ENCODE data around the gene DZIP1. TPM values are rescaled to one million over a fixed set of nuclear protein-coding genes. Genes with fewer than 3 reads are reported as not detected.

The DZIP1 gene
- total and polyA plus RNA-seq, 2 of the 8 experiments (the other 6 are each of a cell fraction or from before 2014, with no cell fraction given): 7.6 to 24.6 TPM

- ChIA-PET POLR2A (ENCODE audit: partially characterized antibody) (interaction anchor here (1.1 kb wide), 1 partner anchor 23 kb away, joined by 4 read pairs; no protein-coding TSS in a partner anchor), CTCF (ENCODE audit: partially characterized antibody) (interaction anchor here (1.1 to 2.2 kb wide), 7 partner anchors 11 to 50 kb away, joined by 3 to 11 read pairs (median 4); partner anchors contain the start of gene CLDN10)
- Histone ChIP-seq H4K5ac (ENCODE audit: insufficient read length, low read depth, low read length) (no peak overlapping the region), H2BK5ac (ENCODE audit: low read depth, low read length) (no peak overlapping the region), H2BK15ac (ENCODE audit: low read length) (no peak overlapping the region), H3K23ac (ENCODE audit: insufficient read length) (no peak overlapping the region), H2AFZ (ENCODE audit: low read length) (peak overlapping the region; percentile 86; the same call in 1 of the 2 replicates), H3K9ac (replicated peaks in 1 of 4; ENCODE audit: extremely low read depth in 1 of 4, low read depth in 3 of 4, low read length in 3 of 4) (no peak overlapping the region), H3K18ac (ENCODE audit: extremely low read depth, low read length) (no peak overlapping the region), H3K79me1 (ENCODE audit: low read depth, low read length) (no peaks in the 10 kb centered on the region), H3K36me3 (ENCODE audit: control insufficient read depth in 2 of 4, insufficient read depth in 4 of 4, low read length in 3 of 4) (no peaks in the 10 kb centered on the region), H4K91ac (replicated peaks; ENCODE audit: insufficient read length, low read length) (no peak overlapping the region), H3K79me2 (ENCODE audit: control insufficient read depth in 1 of 2, insufficient read depth in 2 of 2, low read length in 2 of 2) (no peaks in the 10 kb centered on the region), H2BK20ac (ENCODE audit: low read length) (no peak overlapping the region), H3K23me2 (ENCODE audit: low read depth, low read length) (no peaks in the 10 kb centered on the region), H4K8ac (ENCODE audit: extremely low read depth, insufficient read depth, low read length) (no peak overlapping the region), H2BK12ac (ENCODE audit: low read depth, low read length) (no peak overlapping the region), H3K27ac (ENCODE audit: low read depth, low read length) (no peak overlapping the region), H3K9me3 (ENCODE audit: insufficient read depth in 2 of 2, low read depth in 1 of 2, low read length in 1 of 2) (no peaks in the 10 kb centered on the region), H3K27me3 (replicated peaks in 1 of 4; ENCODE audit: control insufficient read depth in 3 of 4, extremely low read depth in 1 of 4, insufficient read depth in 3 of 4, low read length in 3 of 4) (no peaks in the 10 kb centered on the region), H2AK5ac (ENCODE audit: low read depth, low read length) (no peak overlapping the region), H3K4me2 (ENCODE audit: insufficient read depth in 1 of 2, low read depth in 2 of 2, low read length in 2 of 2) (no peak overlapping the region), H3K14ac (ENCODE audit: insufficient read length) (no peak overlapping the region), H3K4ac (replicated peaks; ENCODE audit: insufficient read length, low read depth, low read length) (no peak overlapping the region), H3K4me1 (replicated peaks in 1 of 4; ENCODE audit: control insufficient read depth in 3 of 4, insufficient read depth in 4 of 4, low read length in 3 of 4) (peaks cover 0 to 2% (median 0%) of the 10 kb centered on the region in 4 experiments; a peak in 2 of 7 replicates), H3K56ac (replicated peaks; ENCODE audit: insufficient read length, low read depth, low read length) (no peak overlapping the region), H2BK120ac (replicated peaks; ENCODE audit: low read depth, low read length) (no peak overlapping the region), H3K4me3 (ENCODE audit: extremely low read depth in 1 of 4, insufficient read depth in 2 of 4, low read depth in 3 of 4, low read length in 4 of 4) (no peak overlapping the region), H4K20me1 (replicated peaks in 1 of 2; ENCODE audit: control insufficient read depth in 1 of 2, insufficient read depth in 2 of 2, low read length in 2 of 2) (no peaks in the 10 kb centered on the region)
- TF ChIP-seq TAF7 (optimal IDR thresholded peaks at IDR 0.05; ENCODE audit: borderline replicate concordance, low read depth, low read length): no peak
- TF ChIP-seq MAX (IDR thresholded peaks at IDR 0.05): no peak
- FAIRE-seq: no peak
- no peak for DNase-seq (ENCODE audit: low read depth in 1 of 2, low spot score in 2 of 2)
- 78% methylated on average over 6 of the region's 6 CpGs; no CpG with 5 or more reads in 1 of the 2 experiments for WGBS, 2 experiments (ENCODE audit: extremely low coverage in 1 of 2, insufficient coverage in 1 of 2, insufficient read length in 1 of 2, insufficient replicate concordance in 2 of 2, low coverage in 1 of 2, low lambda C conversion rate in 2 of 2, missing lambda C conversion rate in 1 of 2)
Observed at GRCh38 chr13:95540888-95541287, 103.6 kb downstream of the DZIP1 start.

Data from H1 (cell line).